IPS DF 19.7 (cell line): ENCODE measurements around the gene LYRM9.
"Not testable (repeated sequence)": the region's sequence is repeated elsewhere in the genome, so short reads cannot be mapped to it uniquely, and the experiment has no call there.

ENCODE experiments used
- DNase-seq: peaks from one replicate; pipeline ENCODE4 v3.0.0-alpha.2; 2013; ENCODE audit warnings: low read depth, low spot score

LYRM9 gene

GRCh38 chr17:27892866-27893769 lies at the start of gene LYRM9:
TSS of gene LYRM9 (minus strand) at chr17:27893365. CDS start at chr17:27882694, 10,671 bp downstream.
- DNase-seq = no peak

DNA sequence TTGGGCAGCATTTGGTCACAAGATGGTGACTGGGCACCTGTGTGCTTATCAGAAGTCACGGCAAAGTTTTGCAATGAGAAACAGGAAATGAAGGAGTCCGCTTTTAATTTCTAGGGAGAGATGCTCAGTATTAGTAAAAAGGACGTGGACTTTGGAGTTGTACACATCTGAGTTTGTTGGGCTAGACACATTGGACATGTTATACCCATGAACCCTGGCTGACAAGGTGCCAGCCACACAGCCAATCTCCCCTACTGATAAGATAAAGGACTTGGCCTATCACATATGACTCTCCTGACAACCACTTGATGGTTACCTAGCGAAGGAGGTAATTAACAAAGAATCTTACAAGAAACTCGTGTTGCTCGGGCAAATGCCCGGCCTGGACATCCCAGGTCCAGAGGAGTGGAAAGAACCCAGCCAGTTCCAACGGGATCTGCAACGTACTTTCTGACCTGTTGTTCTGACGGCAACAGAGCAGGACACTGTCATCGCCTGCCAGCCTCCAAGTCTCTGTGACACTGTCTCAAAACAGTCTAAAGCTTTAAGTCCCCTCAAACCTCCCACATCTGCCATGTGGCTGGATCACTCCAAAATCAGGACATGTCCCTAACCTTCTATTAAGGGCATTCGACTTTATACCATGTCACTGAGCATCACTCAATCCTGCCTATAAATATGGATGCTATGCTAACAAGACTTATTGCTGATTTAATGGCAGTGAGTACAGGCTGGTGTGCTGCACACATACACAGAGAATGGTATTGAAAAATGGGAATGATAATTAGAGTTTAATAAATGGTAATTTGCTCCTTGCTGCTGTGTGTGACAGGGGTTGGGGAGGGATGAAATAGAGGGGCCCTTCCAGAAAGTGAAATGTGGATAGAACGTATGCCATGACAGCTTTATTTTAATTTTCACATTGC lies 47.6 kb upstream of the LYRM9 start:
- DNase-seq = no peak

- no peak for DNase-seq
Observed at GRCh38 chr17:27939474-27940465, 46.6 kb upstream of the LYRM9 start.

DNA sequence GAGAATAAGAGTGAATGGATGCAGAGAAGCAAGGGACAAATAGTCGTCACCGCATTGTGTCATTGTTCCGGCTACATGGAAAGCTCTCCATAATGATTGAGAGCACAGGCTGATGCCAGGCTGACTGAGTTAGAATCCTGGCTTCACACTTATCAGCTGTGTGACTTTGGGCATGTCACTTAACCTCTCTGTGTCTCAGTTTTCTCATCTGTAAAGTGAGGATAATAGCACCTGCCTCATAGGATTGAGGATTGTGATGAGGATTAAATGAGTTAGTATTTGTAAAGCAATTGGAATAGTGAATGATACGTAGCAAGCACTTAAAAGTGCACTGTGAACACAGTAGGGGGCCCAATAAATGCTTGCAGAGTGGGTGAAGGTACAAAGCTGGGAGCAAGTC lies 45.7 kb upstream of the LYRM9 start:
- DNase-seq = no peak

DNA sequence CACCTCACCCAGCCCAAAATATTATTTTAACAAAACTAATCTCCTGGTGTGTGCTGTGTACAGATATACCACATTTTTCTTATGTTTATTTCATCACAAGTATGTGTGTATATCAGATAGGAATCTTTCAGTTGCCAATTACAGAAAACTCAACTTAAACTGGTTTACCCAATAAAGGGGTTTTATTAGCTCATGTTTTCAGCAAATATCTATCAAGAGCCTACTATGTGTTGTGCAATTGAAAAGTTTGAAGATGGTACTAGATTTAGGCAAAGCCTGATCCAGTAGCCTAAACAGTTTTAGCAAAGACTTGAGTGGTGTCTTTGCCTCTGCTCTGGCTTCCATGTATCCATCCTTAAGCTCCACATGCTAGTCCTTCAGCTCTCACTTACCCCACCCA lies 45.1 kb upstream of the LYRM9 start:
- DNase-seq = no peak

DNA sequence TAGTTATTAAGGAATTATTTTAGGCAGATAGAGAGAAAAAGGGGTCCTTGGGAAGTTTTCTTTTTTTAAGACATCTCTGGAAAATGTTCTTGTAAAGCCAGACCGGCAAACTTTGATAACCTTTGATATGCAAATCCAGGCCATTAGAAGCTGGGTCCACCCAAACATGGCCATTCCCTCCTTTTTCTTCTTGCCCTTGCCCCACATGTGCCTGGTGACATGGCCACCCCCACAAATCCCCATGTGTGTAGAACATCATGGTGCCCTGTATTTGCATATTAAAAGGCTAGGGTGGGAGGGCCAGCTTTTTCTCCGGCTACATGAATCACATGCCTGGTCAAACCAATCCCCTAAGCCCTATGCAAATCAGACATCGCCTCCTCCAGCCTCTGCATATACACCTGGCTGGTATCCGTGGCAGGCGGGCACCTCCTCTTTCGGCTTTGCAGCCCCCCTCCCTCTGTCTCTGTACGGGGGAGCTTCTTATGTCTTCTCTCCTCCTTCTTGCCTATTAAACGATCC lies 43.9 kb upstream of the LYRM9 start:
- no peak for DNase-seq

DNA sequence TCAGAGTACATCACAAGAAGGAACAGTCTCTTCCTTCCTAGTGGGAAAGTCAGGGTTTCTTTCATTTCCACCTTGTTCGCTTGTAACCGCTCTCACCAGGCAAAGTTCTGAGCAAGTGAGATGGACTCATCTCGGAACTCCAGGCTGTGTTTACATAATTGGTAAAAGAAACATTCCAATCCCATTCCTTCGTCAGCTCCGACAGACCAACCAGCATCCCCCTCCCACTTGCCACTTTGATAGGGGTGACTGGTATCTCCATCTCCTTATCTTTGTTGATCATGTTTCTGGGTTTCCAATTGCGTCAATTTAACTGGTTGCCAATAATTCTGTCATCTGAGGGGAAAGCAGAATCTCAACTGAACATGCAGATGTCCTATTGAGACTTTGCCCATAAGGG lies 36.8 kb upstream of the LYRM9 start:
- no peak for DNase-seq

- DNase-seq = no peak
Observed at GRCh38 chr17:27928587-27928986, 35.4 kb upstream of the LYRM9 start.

GRCh38 chr17:27927781-27928180 lies 34.6 kb upstream of the LYRM9 start:
- DNase-seq = no peak

GRCh38 chr17:27921599-27921998 lies 28.4 kb upstream of the LYRM9 start:
- DNase-seq = no peak

DNA sequence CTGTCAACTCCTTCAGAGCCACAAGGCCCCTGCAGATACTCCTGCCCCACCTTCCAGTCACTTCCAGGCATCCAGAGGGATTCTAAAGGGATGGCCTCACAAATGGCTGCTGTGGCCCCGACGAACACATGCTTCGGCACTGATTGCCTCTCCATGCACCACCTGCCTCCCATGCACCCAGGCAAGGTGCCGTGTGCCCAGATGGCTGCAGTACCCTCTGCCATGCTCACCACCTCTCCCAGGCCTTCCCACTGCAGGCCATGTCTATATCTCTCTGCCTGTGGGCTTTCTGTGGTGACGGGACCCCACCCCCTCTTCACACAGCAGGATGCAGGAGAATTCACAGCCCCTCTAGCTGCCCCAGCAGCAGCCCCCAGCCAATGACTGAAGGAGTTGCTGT lies 27.9 kb upstream of the LYRM9 start:
- DNase-seq = no peak

DNA sequence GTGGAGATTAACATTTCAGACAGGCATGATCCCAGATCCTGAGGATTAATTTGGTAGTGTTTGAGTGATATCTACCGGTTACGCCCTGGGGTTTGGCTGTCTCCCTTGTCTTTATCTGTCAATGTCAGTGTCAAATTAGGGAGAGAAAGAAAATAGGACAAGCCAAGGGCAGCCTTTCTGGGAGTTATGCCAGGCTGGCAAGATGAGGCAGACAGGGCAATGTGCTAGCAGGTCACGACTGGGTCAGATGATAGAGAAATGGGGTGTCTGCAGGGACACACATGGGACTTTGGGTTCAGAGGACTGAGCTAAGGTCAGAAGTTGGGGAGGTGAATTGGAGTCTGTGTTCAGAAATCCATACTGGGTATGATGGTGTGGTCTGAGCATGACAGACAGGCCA lies 27.4 kb upstream of the LYRM9 start:
- no peak for DNase-seq

DNA sequence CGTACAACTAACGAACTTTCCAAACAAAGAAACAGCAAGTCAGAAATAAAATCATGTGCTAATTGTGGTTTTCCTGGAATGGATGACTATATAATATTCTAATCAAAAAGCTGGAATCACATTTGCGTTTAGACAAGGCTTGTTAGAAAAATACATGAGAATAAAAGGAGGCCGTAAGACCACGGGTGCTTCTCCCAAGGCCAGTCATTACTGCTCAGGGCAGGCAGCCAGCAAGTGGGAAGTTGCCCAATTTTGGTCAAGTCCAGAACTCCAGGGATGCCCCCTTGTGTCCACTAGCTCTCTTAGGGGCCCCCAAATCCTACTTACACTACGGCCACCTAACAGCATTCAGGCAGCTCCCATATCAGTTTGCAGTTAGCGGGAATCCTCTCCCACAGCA lies 25.9 kb upstream of the LYRM9 start:
- no peak for DNase-seq

DNA sequence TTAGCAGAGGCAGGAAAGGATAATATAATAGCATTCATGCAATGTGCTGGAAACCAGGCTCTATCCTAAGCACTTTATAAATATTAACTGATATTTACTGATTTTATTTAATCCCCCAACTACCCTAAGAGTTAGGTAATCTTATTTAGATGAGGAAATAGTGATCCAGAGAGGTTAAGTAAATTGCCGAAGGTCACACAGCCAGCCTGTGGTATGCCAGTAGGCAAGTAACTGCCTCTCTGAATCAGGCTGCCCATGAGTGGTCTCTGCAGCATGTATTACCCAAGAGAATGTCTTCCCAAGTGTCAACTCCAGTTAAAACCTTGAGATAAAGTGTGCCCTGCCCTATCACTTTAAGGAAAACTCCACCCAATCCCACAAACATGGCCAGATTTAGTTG lies 25.3 kb upstream of the LYRM9 start:
- DNase-seq = no peak

GRCh38 chr17:27917000-27917399 lies 23.8 kb upstream of the LYRM9 start:
- DNase-seq = no peak

DNA sequence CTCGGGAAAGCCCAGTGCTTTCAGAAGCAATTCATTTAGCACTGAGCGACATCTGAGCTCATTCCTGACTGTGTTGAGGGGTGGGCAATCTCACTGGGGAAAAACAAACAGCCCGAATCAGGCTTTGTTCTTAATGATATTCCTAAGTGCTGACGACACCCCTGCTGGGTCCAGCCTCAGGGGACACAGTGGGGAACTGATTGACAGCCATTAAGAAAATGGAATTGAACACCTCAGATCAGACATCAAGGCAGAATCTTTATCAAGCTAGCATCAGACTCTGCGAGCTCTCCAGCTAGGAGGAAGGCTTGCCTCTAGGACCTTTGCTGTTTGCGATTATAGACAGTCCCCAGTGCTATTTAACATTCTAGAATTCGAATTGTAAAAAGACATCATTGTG lies 22.5 kb upstream of the LYRM9 start:
- peak; percentile 40 for DNase-seq

GRCh38 chr17:27914382-27914781 lies 21.2 kb upstream of the LYRM9 start:
- no peak for DNase-seq

DNA sequence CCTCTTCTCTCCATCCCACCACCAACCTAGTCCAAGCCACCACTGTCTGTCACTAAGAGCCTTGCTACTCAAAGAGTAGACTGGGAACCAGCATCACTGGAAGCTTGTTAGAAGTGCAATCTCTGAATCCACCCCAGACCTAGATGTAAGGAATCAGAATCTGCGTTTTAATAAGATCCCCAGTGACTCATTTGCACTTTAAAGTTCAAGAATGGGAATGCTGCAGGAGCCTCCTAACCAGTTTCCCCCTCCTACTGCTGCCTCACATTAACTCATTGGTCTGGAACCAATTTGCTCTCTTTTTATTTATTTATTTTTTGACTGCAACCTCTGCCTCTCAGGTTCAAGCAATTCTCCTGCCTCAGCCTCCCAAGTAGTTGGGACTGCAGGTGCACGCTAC lies 19.8 kb upstream of the LYRM9 start:
- DNase-seq = no peak

- DNase-seq = not testable (repeated sequence)
Observed at GRCh38 chr17:27912299-27912698, 19.1 kb upstream of the LYRM9 start.

- DNase-seq = no peak
Observed at GRCh38 chr17:27907976-27908558, 14.9 kb upstream of the LYRM9 start.

GRCh38 chr17:27906623-27907022 lies 13.5 kb upstream of the LYRM9 start:
- no peak for DNase-seq
